Measurements from ENCODE around the gene MLST8. TPM values are rescaled to one million over a fixed set of nuclear protein-coding genes. Genes with fewer than 3 reads are reported as not detected.

Gene MLST8, protein sequence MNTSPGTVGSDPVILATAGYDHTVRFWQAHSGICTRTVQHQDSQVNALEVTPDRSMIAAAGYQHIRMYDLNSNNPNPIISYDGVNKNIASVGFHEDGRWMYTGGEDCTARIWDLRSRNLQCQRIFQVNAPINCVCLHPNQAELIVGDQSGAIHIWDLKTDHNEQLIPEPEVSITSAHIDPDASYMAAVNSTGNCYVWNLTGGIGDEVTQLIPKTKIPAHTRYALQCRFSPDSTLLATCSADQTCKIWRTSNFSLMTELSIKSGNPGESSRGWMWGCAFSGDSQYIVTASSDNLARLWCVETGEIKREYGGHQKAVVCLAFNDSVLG
- polyA plus RNA-seq (2011; rRNA removed) (40.0 and 62.7 TPM in 2 replicates), polyA minus RNA-seq (2011; rRNA and poly(A)+ RNA removed) (36.2 and 51.7 TPM in 2 replicates)

GRCh38 chr16:2205104-2205966 is at the start of gene MLST8:
Gene MLST8 (plus strand): TSS chr16:2205454. CDS start chr16:2206086, 632 bp downstream.
- Histone ChIP-seq H3K4me3 (ENCODE audit: low read depth, low read length) (peak within 1 kb of the TSS; percentile 96), H3K36me3 (ENCODE audit: control insufficient read depth, insufficient read depth, low read length) (peaks cover 16% of the 10 kb centered on the region), H3K27me3 (ENCODE audit: control insufficient read depth, insufficient read depth, low read length) (no peaks in the 10 kb centered on the region)
- ChIA-PET POLR2A (interaction anchor here (1.4 kb wide), 1 partner anchor 9 kb away, joined by 4 read pairs; the partner anchor contains the start of gene PGP), CTCF (no interaction called here)
- 0 out of 2 replicates have a peak, but pooled peaks have one; percentile 2 for TF ChIP-seq CTCF (IDR thresholded peaks at IDR 0.05; ENCODE audit: insufficient read depth, low read depth, low read length)
- peak; percentile 24 for DNase-seq (ENCODE audit: low read depth)

DNA sequence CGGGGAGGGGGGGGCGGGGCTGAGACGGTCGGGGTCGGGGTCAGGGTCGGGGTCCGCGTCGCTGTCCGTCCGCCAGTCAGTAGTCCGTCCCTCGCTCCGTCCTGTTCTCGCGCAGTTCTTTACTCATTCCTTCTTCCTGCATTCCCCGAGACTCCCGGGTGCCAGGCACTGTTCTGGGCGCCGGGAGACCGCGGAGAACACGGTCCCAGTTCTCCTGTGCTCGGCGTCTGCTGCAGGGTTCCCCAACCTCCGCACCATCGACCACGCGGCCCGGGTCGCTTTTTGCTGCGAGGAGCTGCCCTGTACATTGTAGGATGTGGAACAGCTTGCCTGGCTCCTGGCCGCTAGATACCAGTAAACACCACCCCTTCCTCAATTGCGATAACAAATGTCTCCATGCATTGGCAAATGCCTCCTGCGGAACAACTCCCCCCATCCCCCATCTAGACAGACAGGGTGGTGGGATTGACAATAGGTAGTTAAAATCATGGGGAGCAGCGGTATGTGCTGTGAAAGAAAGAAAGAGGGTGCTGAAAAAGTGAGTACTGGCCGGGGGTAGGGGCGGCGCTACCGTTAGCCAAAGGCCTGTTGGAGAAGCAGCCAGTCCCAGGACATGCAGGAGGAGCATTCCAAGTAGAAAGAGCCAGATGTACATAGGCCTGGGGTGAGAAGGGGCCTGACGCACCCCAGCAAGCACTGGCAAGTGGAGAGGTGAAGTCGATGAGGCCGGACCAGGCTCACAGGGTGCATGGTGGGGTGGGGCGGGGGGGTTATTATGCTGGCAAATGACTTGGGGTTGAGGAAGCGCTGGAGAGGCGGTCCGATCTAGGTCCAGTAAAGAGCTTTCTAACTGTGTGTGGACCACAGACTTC is 49.0 kb upstream of the MLST8 start:
- POLR2A ChIA-PET: interaction anchor here (0.5 to 1.8 kb wide), 14 partner anchors 9 to 736 kb away, joined by 3 to 10 read pairs (median 6); partner anchors contain the start of genes FAHD1, NTHL1, PGP and PKD1
- TF ChIP-seq CTCF (IDR thresholded peaks at IDR 0.05; ENCODE audit: insufficient read depth, low read depth, low read length): no peak
- H3K4me3 ChIP-seq (ENCODE audit: low read depth, low read length): peak overlapping the region; percentile 59
- peaks cover 17% of the 10 kb centered on the region for H3K36me3 ChIP-seq (ENCODE audit: control insufficient read depth, insufficient read depth, low read length)
- CTCF ChIA-PET: interaction anchor here (1.0 kb wide), 2 partner anchors 9 to 134 kb away, joined by 3 to 4 read pairs; no protein-coding TSS in a partner anchor
- DNase-seq (ENCODE audit: low read depth): no peak
- no peaks in the 10 kb centered on the region for H3K27me3 ChIP-seq (ENCODE audit: control insufficient read depth, insufficient read depth, low read length)

DNA sequence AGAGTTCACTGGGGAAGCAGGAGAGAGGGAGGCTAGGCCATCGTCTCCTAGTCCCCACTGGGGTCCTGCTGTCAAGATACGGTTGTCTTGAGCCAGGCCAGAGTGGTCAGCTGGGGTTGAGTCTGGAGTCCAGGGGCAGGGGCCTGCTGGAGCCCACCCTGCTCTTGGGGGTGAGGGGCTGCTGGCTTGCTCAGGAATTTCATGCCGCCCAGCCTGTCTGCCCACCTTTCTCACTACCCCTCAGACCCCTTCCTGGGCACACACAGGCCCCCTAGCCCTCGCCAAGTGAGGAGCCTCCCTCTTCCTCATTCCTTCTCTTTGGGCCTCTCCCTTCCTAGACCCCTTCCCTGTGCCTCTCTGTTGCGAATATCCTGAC is 48.4 kb upstream of the MLST8 start:
- Histone ChIP-seq H3K27me3 (ENCODE audit: control insufficient read depth, insufficient read depth, low read length) (no peaks in the 10 kb centered on the region), H3K4me3 (ENCODE audit: low read depth, low read length) (peak overlapping the region; percentile 59), H3K36me3 (ENCODE audit: control insufficient read depth, insufficient read depth, low read length) (peaks cover 14% of the 10 kb centered on the region)
- ChIA-PET POLR2A (interaction anchor here (1.0 kb wide), 1 partner anchor 10 kb away, joined by 4 read pairs; no protein-coding TSS in a partner anchor), CTCF (no interaction called here)
- TF ChIP-seq CTCF (IDR thresholded peaks at IDR 0.05; ENCODE audit: insufficient read depth, low read depth, low read length): no peak
- no peak for DNase-seq (ENCODE audit: low read depth)

DNA sequence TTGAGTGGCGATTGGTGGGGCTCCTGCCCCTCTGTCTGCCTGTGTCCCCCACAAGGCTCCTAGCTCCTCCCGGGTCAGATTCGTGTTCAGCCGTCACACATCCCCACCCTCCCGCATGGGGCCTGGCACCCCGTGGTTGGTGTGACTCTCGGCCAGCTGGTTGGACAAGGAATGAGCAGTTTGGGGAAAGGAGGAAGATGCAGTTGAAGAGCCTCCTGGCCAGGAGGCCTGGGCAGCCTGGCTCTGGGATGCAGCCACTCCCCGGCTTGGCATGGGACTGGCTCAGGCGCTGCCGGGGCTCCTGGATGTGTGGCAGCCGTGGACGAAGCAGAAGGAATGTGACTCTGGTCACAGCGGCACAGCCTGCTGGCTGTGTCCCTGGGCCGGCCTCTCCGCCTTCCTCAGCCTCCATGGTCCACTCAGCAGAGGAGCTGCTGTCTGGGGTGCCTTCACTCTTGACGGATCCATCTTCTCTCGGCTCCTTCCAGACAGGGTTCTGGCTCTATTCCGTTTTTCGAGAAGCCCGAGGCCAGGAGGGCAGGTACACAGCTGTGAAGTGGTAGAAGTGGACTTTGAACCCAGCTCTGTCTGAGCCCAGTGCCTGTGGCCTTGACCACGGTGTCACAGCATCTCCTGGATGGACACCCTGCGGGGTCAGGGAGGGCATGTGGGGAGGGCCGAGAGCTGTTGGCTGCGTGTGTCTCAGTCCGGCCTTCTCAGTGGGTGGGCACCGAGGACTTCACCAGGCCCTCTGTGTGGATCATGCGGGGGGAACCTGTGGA is 47.6 kb upstream of the MLST8 start:
- DNase-seq (ENCODE audit: low read depth): no peak
- no peak overlapping the region for H3K4me3 ChIP-seq (ENCODE audit: low read depth, low read length)
- ChIA-PET CTCF (no interaction called here), POLR2A (no interaction called here)
- peaks cover 13% of the 10 kb centered on the region for H3K36me3 ChIP-seq (ENCODE audit: control insufficient read depth, insufficient read depth, low read length)
- H3K27me3 ChIP-seq (ENCODE audit: control insufficient read depth, insufficient read depth, low read length): no peaks in the 10 kb centered on the region
- TF ChIP-seq CTCF (IDR thresholded peaks at IDR 0.05; ENCODE audit: insufficient read depth, low read depth, low read length): no peak
